PC-3 (cell line): ENCODE measurements around the gene PEX5L. TPM values are rescaled to one million over a fixed set of nuclear protein-coding genes. Genes with fewer than 3 reads are reported as not detected.
"Not testable (repeated sequence)": the region's sequence is repeated elsewhere in the genome, so short reads cannot be mapped to it uniquely, and the experiment has no call there.

Experiments
- ATAC-seq: fragments of 200-7000 bp; cut with Tn5 transposase; 2 replicates; pipeline ENCODE4 v1.9.1; 2020; ENCODE audit warnings: mild to moderate bottlenecking, moderate library complexity
- BruUV-seq: library from RNA; stranded (reverse); fragments of 400-500 nt; replicated peaks from 2 replicates; lab custom pipeline; 2021; lab: Mats Ljungman, UMichigan
- CTCF ChIA-PET: fragments of 300-600 bp; sonication (Branson Sonifier 250); formaldehyde crosslinking; loops from one replicate; lab custom pipeline; 2022; ENCODE audit warnings: antibody characterized with exemption; lab: Charles Lee
- POLR2A ChIA-PET: fragments of 300-600 bp; sonication (Branson Sonifier 250); formaldehyde crosslinking; loops from one replicate; lab custom pipeline; 2022; ENCODE audit warnings: antibody characterized with exemption; ENCODE audit not compliant: unreplicated experiment; lab: Charles Lee
- DNase-seq: peaks from one replicate; pipeline ENCODE4 v3.0.0-alpha.2; 2015
- H2AFZ ChIP-seq: fragments of 300-600 bp; sonication (generic); 2 replicates; pipeline ENCODE4 v1.6.0; 2016; ENCODE audit warnings: antibody characterized with exemption, low read length
- H3F3A ChIP-seq: fragments of 300-600 bp; sonication (generic); one replicate; pipeline ENCODE4 v1.6.0; 2017; ENCODE audit warnings: antibody characterized with exemption, low read length, control low read depth, mild to moderate bottlenecking; ENCODE audit not compliant: unreplicated experiment
- H3K27ac ChIP-seq: fragments of 300-600 bp; sonication (generic); 2 replicates; pipeline ENCODE4 v1.5.1; 2016; ENCODE audit warnings: mild to moderate bottlenecking, low read length
- H3K27me3 ChIP-seq: fragments of 300-600 bp; sonication (generic); 2 replicates; pipeline ENCODE4 v1.6.1; 2016; ENCODE audit warnings: low read length, mixed read lengths
- H3K36me3 ChIP-seq: fragments of 300-600 bp; sonication (generic); 2 replicates; pipeline ENCODE4 v1.6.1; 2016; ENCODE audit warnings: low read depth, mixed run types, low read length, mixed read lengths
- H3K4me1 ChIP-seq: fragments of 300-600 bp; sonication (generic); 2 replicates; pipeline ENCODE4 v1.5.1; 2016; ENCODE audit warnings: low read length; ENCODE audit not compliant: insufficient read depth
- H3K4me2 ChIP-seq: fragments of 300-600 bp; sonication (generic); 2 replicates; pipeline ENCODE4 v1.6.0; 2016; ENCODE audit warnings: low read length
- H3K4me3 ChIP-seq: fragments of 300-600 bp; sonication (generic); 2 replicates; pipeline ENCODE4 v1.5.1; 2016; ENCODE audit warnings: mild to moderate bottlenecking, low read length, mixed read lengths
- H3K79me2 ChIP-seq: fragments of 300-600 bp; sonication (generic); 2 replicates; pipeline ENCODE4 v1.6.1; 2017; ENCODE audit warnings: low read length, mixed read lengths
- H3K9ac ChIP-seq: fragments of 300-600 bp; sonication (generic); 2 replicates; pipeline ENCODE4 v1.6.0; 2016; ENCODE audit warnings: mild to moderate bottlenecking, low read length
- H3K9me2 ChIP-seq: fragments of 300-600 bp; sonication (generic); replicated peaks from 2 replicates; pipeline ENCODE4 v1.6.1; 2016; ENCODE audit warnings: mixed run types, low read length, mixed read lengths
- H3K9me3 ChIP-seq: fragments of 300-600 bp; sonication (generic); 2 replicates; pipeline ENCODE4 v1.6.1; 2016; ENCODE audit warnings: low read length, mixed read lengths
- H4K20me1 ChIP-seq: fragments of 300-600 bp; sonication (generic); 2 replicates; pipeline ENCODE4 v1.6.1; 2016; ENCODE audit warnings: low read length, mixed read lengths
- CTCF ChIP-seq: fragments of 300-600 bp; sonication (generic); conservative IDR thresholded peaks from 2 replicates; pipeline ENCODE4 v1.5.1; 2017; ENCODE audit warnings: antibody characterized with exemption, low read depth, mild to moderate bottlenecking, low read length
- EZH2 ChIP-seq: fragments of 300-600 bp; sonication (generic); IDR thresholded peaks from one replicate; pipeline ENCODE4 v1.6.1; 2017; ENCODE audit warnings: antibody characterized with exemption, mild to moderate bottlenecking, low read length; ENCODE audit not compliant: unreplicated experiment
- EZH2phosphoT487 ChIP-seq: fragments of 300-600 bp; sonication (generic); IDR thresholded peaks from 2 replicates; pipeline ENCODE4 v1.6.1; 2018; ENCODE audit warnings: mild to moderate bottlenecking, antibody characterized with exemption, low read length, borderline replicate concordance
- intact Hi-C: fragments of 100-400 bp; cut with micrococcal nuclease; formaldehyde crosslinking; loops from 2 replicates; pipeline ENCODE4 v1.9.0; 2023
- total RNA-seq: library from RNA; depleted of rRNA; stranded (reverse); fragments of >200 nt; gene quantifications from 2 replicates; pipeline ENCODE4 v1.2.3, GENCODE V29; 2014

Gene PEX5L
- total RNA-seq, 1 experiment from 2014 or later: 0.69 TPM

GRCh38 chr3:179791793-179792192 lies 244.9 kb downstream of the PEX5L start:
- TF ChIP-seq CTCF (no peak), EZH2phosphoT487 (no peak), EZH2 (no peak)
- Histone ChIP-seq H3K9me2 (no peaks in the 10 kb centered on the region), H3K4me1 (no peaks in the 10 kb centered on the region), H3K9me3 (no peaks in the 10 kb centered on the region), H3K9ac (no peak overlapping the region), H3K4me3 (no peak overlapping the region), H3K4me2 (no peak overlapping the region), H3K36me3 (no peaks in the 10 kb centered on the region), H3F3A (no peaks in the 10 kb centered on the region), H4K20me1 (no peaks in the 10 kb centered on the region), H3K79me2 (no peaks in the 10 kb centered on the region), H3K27me3 (no peaks in the 10 kb centered on the region), H3K27ac (no peak overlapping the region), H2AFZ (no peak overlapping the region)
- no peak for ATAC-seq
- CTCF ChIA-PET: no interaction called here
- POLR2A ChIA-PET: no interaction called here
- DNase-seq: no peak
- intact Hi-C loops: no loop called here
- BruUV-seq: no TSS peak

GRCh38 chr3:179788996-179789395 lies 247.7 kb downstream of the PEX5L start:
- Histone ChIP-seq H3K9me3 (no peaks in the 10 kb centered on the region), H3K4me2 (no peak overlapping the region), H3K36me3 (no peaks in the 10 kb centered on the region; the same call in 1 of the 2 replicates), H3K79me2 (no peaks in the 10 kb centered on the region), H3K4me1 (no peaks in the 10 kb centered on the region), H3K4me3 (no peak overlapping the region), H2AFZ (no peak overlapping the region), H3K27me3 (no peaks in the 10 kb centered on the region), H3K9me2 (no peaks in the 10 kb centered on the region), H3K27ac (no peak overlapping the region), H4K20me1 (no peaks in the 10 kb centered on the region), H3K9ac (no peak overlapping the region), H3F3A (no peaks in the 10 kb centered on the region)
- TF ChIP-seq EZH2phosphoT487 (no peak), EZH2 (no peak), CTCF (no peak)
- DNase-seq: peak; percentile 50
- ChIA-PET POLR2A (no interaction called here), CTCF (interaction anchor here (0.6 kb wide), 1 partner anchor 88 kb away, joined by 3 read pairs; no protein-coding TSS in a partner anchor)
- ATAC-seq: no peak
- BruUV-seq: no TSS peak
- intact Hi-C loops: no loop called here

- H3K4me3 ChIP-seq, H2AFZ ChIP-seq, H3K27me3 ChIP-seq, BruUV-seq, POLR2A ChIA-PET, H3K9me3 ChIP-seq, H4K20me1 ChIP-seq, H3K27ac ChIP-seq, ATAC-seq, H3K79me2 ChIP-seq, intact Hi-C loops, H3K36me3 ChIP-seq, H3K9ac ChIP-seq, H3K4me2 ChIP-seq, H3F3A ChIP-seq, DNase-seq, CTCF ChIA-PET, H3K9me2 ChIP-seq, H3K4me1 ChIP-seq: not testable (repeated sequence)
Measured at GRCh38 chr3:179782841-179783240, 253.9 kb downstream of the PEX5L start.
